HG03039 (cell line): Measurements from ENCODE around the gene ANKRD28.

Source experiments
- ATAC-seq: cut with Tn5 transposase; IDR thresholded peaks from one replicate; pipeline ENCODE4 v1.9.1; 2021; ENCODE audit warnings: mild to moderate bottlenecking, moderate library complexity; ENCODE audit not compliant: unreplicated experiment

The ANKRD28 gene

DNA sequence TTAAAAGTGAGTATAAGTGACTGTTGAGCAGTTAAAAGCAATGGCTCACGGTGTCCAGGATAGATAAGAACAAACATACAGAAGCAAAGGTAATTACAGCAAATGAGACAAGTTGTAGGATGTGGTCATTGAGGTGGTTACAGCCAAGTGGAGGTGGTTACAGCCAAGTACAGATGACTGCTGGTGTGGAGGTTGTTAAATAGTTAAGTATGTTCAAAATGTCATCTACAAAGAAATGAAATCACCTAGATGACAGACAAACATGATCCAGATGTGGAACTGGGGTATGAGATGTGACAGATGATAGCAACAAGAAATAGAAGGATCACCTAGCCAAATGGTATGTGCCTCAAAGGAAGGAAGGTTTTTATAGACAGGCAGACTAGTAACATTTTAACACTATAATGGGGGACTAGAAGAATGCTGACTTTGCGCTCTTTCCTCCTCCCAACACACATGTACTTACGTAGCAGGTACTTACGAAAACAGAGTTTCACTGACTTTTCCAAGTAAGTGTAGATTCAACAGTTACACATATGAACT lies 6.8 kb upstream of the ANKRD28 start:
- ATAC-seq: peak; percentile 37

DNA sequence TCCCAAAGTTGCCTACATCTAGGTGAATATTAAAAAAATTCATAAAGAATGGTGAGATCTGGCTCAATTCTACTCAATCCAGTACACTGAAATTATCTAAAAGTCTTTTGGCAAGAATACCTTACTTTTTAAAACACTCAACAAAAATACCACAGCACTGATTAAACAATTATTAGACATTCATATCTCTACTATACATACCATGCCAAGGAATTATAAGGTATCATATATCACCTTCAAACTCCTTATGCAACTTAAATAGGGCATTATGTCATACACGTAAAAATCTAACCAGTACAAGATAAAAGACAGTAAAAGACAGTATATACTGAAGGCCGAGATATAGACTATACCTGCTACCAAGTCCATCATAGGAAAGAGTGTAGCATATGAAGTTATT lies 6.1 kb upstream of the ANKRD28 start:
- ATAC-seq: no peak

DNA sequence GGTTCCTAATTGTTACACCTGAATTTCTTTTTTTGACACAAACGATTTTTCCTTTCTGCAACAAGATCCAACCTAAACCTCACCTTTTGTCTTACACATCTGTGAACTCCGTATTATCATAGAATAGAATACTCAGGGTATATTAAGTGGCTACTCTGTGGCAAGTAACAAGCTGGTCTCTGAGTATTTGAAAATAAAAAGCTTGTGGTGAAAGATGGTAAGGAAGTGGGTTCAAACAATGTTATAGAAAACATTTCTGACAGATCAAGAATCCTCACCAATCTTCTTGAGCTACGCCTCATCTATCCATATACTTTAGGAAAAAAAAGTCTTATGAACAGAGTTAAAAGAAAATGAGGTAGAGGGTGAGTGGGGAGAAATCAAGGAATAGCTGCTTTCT lies 3.5 kb upstream of the ANKRD28 start:
- no peak for ATAC-seq

DNA sequence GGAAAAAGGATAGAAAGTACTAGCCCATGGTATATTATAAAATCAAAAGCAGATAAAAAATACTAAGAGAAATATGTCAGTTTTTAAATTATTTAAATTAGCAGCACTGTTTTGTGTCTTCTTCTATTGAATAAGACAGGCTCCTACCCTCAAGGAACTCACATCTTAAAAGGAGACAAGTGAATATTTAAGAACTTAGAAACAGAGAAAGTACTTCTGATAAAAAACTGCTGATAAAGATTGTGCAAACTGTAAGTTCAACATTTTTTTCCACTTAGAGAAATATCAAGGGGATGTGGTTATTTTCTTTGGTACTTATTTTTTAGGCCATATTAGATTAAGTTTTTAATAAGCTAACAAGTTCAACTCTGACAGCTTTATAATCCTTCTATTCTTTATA lies 3.0 kb upstream of the ANKRD28 start:
- no peak for ATAC-seq

DNA sequence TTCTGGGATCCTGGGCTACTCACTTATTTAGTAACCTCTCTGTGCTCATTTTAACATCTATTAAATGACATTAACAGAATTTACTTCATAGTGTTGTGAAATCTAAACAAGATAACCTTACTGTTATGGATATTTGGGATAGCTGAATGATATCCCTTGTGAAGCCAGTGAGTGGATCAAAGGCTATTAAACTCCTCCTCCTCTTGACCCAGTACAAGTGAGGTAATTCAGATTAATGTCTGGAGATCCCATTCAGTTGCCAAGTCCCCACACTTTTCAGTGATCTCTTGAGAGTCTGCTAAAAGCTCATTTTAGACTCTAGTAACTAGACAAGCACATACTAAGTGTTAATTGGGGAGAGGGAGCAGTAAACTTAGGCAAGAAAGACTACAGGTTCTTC lies 2.5 kb upstream of the ANKRD28 start:
- ATAC-seq: no peak

DNA sequence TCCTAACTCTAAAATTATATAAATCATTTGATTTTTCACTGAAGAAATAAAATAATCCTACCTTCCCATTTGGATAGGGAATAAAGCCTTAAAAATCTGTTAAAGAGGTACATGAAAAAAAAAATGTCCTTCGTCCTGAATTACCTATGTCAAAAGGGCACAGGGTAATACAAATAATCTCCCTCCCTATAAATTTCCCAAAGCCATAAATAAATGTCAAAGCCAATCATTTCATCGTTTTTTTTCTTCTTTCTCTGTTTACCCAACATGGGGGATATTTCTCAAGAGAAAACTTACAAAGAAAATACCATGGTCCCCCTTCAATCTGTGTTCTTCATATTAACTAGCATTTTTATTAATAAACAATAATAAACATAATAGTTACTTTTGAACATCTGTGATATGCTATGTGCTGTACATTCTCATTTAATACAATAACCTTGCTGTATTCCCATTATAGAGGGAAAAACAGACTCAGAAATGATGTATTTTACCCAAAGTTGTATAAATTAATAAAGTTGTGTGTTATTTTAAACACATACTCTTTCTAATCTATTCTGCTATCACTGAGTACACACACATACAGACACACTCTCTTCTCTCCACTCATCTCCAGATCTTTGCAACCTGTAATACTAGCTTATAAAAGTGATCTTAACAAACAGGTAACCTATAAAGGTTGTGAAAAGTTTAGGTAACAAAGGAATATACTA lies 910 bp upstream of the ANKRD28 start:
- no peak for ATAC-seq

DNA sequence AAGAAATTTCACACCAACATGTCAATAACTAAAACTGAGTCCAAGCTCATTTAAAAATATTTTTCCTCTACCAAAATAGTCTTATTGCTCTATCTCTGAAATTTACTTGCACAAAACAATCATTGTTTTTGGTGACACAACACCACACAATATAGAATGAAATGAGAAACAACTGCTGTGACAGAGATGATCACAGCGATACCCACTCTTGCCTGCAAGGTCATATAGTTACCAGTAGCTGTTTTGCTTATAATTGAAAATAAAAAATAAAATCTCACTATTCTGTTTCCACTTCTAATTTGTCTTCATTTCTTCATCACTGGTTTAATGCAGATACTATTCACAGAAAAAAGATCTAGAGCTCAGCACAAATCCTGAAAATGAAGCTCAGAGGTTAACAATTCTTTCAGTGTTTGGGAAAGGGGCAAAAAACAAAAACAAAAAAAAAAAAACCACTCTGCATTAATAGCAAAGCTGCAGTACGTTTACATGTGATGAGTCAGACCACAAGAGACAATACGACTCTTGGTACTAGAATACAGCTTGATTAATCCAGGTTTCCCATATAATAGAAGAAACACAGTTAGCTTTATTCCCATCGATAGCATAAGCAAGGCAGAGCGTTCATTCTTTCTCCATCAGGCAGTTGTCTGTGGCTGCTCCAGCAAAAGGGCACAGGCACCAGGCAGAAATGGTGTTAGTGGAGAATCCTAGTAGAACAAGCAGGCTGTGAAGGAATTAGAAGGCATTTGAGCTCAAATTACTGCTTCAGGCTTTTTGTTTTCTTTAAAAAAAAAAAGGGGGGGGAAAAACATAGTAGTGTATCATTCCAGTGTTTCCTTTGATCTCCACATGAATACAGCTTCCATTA lies 773 bp downstream of the ANKRD28 start:
- ATAC-seq: no peak

DNA sequence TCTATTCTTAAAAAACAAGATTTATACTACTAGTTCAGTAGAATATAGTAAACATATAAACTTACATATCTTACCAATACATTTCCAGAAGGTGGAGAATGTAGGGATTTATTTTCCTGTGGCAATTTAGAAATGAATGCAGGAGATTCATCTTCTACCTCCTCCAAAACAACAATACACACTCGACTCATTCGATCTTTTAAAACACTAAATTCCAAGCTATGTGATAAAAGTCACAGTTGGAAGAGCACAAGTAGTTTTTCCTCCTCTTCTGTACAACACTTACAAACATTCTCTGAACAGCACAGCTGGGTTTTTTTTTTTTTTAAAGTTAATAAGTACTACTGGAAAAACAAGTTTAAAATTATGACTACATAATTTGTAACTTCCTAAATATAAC lies 1.4 kb downstream of the ANKRD28 start:
- ATAC-seq: no peak

DNA sequence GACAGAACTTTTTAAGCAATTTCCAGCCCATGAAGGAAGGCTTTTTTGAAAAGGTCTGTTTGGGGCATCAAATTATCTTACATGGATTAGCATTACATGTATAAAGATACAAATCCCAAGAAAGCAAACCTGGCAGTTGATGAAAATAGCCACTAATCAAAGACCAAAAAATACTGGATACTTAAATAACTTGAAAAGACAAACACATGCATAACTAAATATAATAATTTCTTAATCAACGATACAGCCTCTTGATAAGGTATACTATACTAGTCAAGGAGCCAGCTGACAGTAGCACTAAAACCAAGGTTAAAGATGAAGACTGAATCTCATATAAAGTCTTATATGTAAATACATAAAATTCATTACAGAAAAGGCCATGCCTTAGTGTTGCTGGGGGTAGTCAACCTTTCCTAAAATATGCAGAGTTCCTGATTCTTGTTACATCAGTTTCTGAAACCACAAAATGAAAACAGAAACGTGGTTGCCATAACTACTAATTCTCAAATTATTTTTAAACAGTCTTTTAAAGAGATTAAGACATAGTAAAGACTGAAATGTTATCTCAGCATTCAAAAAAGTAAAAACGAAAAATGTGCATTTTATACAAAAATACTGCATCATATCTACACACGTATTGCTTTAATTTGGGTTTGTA lies 2.0 kb downstream of the ANKRD28 start:
- no peak for ATAC-seq

DNA sequence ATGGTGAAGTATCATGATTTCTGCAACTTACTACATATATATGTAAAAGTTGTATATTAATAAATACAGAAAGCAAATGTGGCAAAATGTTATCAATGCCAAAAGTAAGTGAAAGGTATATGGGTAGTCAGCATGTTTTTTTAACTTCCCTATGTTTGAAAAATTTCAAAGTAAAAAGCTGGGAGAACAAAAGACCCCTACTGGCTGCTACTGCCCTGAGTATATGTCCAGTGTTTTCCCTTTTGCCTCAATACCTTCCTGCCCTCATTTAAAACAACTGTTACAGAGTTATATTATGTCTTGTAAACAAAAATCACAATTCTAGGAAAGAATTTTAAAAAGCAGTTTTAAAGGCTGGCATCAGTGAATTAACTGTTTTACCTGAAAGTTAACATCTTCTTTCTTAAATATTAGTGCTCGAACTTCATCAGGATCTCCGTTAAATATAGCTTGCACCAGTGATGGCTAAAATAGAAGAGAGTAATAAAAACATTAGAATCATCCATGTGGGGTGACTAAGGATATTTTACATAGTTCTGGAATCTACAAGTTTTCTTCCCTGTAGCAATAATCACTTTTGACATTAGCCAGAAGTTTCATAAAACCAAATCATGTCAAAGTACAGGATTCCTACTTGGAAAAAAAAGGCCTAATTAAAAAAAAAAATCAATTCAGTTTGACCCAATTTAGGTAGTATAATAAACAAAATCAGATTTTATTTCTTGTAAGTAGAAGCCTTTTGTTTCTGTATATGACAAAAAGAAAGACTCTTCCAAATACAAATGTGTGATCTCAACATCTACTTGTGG lies 2.7 kb downstream of the ANKRD28 start:
- ATAC-seq: no peak

DNA sequence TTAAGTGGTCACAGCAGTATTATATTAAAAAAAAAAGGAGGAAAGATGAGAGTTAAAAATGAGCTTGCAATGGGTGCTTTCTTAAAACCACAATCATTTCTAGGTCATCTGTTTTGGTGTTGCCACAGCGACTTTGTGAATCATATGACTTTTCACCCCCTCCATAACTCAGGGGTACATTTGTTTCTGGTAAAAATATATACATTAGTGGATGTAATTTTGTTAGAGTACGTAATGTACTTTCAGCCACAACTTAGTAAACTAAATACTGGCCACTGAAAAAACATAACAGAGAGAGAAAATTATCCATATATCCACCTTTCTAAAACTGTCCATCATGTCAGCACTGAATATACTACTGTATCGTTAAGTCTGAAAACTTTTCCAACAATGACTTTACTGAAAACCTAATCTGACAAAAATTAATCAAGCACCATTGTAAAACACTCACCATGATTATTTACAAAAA lies 3.4 kb downstream of the ANKRD28 start:
- ATAC-seq: no peak

DNA sequence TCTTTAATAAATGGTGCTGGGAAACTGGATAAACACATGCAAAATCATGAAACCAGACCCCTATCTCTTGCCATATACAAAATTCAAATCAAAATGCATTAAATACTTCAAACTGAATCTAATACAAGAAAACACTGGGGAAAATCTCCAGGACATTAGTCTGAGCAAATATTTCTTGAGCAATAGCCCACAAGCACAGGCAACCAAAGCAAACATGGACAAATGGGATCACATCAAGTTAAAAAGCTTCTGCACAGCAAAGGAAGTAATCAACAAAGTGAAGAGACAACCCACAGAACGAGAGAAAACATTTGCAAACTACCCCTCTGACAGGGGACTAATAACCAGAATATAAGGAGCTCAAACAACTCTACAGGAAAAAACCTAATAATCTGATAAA lies 6.3 kb downstream of the ANKRD28 start:
- ATAC-seq: no peak

DNA sequence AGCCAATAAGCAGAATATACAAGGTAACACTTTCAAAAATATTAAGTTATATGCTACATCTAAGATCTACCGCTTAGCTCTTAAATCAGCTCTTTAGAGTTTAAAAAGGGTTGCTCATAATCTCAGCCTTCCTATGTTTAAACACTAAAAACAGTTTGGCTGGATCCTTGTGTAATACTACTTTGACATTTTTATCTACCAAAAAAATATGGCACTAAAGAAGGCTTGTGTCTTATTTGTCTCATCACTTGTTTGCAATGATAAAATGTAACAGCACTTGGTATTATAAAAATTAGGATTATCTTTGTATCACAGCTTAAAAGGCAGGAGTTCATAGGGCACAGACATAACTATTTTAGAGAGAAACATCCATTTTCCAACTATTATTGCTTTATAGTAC lies 9.8 kb downstream of the ANKRD28 start:
- no peak for ATAC-seq

DNA sequence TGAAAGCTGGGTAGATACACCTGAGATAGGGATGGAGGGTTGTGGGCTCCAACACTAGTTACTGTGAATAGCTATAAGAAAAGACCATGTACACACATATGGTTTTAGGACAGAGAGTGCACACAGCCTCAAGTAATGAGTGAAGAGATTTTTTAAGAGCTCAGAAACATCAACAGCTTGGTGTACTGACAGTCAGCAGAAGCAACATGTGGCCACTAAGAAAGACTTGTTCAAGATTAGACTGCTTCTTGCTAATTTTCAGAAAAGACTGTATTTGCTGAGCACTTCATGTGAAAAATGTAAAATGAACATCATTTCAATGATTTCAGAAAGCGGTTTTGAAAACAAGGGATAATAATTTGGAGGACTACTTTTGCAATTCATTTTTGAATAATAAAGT lies 10.3 kb downstream of the ANKRD28 start:
- no peak for ATAC-seq

DNA sequence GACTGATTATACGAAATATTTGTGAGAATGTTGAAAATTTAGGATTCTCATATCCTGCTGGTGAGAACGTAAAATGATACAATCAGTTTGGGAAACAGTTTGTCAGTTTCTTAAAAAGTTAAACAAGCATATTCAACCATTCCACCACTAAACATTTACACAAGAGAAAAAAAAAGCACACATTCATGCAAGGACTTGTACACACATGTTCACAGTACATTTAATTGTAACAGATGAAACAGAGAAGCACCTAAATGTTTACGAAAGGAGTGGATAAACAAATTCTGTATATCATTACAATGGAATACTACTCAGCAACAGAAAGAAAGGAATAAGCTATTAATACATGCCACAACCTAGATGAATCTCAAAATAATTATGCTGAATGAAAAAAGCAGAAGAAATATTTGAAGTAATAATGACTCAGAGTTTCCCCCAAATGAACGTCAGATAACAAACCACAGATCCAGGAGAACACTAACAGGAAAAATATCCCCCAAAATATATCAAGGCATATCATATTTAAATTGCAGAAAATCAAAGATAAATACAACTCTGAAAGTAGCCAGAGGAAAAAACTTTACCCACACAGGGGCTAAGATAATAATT lies 14.3 kb downstream of the ANKRD28 start:
- no peak for ATAC-seq

DNA sequence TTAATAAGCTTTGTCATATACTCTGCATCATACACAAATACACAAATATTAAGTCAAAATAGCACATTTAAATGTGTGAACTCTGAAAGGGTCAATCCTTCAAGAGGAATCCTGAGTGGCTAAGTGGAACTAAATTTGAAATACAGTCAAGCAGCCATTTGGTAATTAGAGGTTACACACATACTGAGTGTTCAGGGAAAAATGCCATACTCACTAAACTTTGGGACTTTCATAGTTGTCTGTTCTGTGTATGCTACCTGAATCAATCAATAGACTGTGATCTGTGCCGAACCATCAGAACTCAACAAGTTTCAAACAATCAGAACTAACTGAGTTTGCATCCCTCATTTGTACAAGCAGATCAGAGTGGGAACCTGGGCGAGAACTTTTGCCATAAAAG lies 15.3 kb downstream of the ANKRD28 start:
- ATAC-seq: no peak

DNA sequence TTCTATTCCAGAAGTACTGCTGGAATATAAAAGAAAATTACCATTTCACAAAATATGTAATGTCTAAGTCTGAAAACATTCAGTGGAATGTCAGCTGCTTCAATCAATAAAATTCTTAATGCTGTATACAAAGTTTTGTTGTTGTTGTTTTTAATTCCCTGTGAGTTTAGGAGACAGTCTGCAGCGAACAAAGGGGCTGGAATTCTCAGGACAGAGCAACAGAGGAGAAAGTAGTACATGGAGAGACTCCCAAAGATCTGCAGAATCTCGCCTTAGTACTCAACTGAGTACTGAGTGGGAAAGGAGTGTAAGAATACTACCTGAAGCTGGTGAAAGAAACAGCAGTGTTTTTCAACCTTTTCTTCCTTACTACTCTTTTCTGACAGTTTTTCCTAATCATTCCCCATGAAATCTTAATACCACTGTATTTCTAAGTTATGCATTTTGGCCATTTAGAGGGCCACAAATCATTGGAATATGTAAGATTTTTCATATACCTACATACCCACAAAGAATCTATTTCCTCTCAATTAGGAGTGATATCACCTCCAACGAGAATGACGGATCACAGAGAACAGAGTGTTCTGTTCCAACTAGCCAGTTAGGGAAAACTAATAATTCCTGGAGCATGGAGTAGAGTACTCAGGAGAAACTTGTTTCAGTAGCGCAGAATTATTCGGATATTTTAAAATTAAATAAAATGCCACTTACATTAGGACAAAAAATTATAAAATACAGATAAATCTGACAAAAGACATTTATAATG lies 16.0 kb downstream of the ANKRD28 start:
- ATAC-seq: no peak

DNA sequence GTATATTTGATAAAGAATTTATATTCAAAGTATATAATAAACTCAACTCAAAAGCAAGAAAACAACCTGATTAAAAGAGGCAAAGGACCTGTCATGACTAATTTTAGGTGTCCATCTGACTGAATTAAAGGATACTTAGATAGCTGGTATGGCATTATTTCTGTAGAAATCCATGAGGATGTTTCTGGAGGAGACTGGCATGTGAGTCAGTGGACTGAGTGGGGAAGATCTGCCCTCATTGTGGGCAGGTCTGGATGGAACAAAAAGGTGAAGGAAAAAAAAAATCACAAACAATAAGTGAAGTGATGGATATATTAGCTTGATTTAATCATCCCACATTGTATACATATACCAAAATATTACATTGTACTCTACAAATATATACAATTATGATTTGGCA lies 16.6 kb downstream of the ANKRD28 start:
- no peak for ATAC-seq

DNA sequence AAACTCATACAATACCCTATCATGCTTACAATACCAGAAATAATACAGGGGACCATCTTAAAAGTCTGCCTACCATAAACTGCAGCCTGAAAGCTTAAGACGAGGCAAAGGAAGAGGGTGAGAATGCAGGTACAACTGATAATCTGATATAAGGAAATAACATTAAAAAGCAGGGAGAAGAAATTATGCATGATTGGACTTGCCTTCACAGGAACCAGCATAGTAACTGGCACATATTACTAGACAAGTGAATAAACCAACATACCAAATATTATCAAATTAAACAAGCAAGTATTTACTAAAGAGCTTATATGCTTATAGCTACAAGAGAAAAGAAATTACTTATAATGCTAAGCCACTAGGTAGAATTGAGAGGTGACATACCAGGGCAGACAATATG lies 18.7 kb downstream of the ANKRD28 start:
- ATAC-seq: no peak
